Measurements from ENCODE around the gene TMEM81.

DNA sequence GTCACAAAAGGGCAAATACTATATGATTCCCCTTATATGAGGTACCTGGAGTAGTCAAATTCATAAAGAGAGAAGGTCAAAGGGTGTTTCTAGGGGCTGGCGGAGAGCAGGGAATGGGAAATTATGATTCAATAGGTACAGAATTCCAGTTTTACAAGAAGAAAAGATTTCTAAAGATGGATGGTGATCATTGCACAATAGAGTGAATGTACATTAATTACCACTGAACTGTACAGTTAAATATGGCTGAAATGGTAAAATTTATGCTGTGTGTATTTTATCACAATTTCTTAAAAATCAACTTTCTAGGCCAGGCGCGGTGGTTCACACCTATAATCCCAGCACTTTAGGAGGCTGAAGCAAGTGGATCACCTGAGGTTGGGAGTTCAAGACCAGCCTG is 18.1 kb upstream of the TMEM81 start:
- TF ChIP-seq, protein P1, sequence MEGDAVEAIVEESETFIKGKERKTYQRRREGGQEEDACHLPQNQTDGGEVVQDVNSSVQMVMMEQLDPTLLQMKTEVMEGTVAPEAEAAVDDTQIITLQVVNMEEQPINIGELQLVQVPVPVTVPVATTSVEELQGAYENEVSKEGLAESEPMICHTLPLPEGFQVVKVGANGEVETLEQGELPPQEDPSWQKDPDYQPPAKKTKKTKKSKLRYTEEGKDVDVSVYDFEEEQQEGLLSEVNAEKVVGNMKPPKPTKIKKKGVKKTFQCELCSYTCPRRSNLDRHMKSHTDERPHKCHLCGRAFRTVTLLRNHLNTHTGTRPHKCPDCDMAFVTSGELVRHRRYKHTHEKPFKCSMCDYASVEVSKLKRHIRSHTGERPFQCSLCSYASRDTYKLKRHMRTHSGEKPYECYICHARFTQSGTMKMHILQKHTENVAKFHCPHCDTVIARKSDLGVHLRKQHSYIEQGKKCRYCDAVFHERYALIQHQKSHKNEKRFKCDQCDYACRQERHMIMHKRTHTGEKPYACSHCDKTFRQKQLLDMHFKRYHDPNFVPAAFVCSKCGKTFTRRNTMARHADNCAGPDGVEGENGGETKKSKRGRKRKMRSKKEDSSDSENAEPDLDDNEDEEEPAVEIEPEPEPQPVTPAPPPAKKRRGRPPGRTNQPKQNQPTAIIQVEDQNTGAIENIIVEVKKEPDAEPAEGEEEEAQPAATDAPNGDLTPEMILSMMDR (IDR thresholded peaks at IDR 0.05; ENCODE audit: insufficient read depth, low read length), result no peak
- no peak for TF ChIP-seq GABPA (IDR thresholded peaks at IDR 0.05; ENCODE audit: low read depth)
- TF ChIP-seq POLR2AphosphoS5 (IDR thresholded peaks at IDR 0.05; ENCODE audit: low read depth), result no peak

All from HL-60 (cell line).